Heart right ventricle (tissue), 16 donors: ENCODE data around the gene HOXA10. TPM values are rescaled to one million over a fixed set of nuclear protein-coding genes. Genes with fewer than 3 reads are reported as not detected.
A peak's percentile ranks its signal among the peaks of the same experiment; 100 is the strongest.

Source experiments
- ATAC-seq, 8 donors: fragments of 200-7000 bp; cut with Tn5 transposase; one replicate each; pipeline ENCODE4 v1.9.1; 2020; ENCODE audit warnings: mild to moderate bottlenecking in 8 of 8, moderate library complexity in 8 of 8, moderate number of reproducible peaks in 1 of 8
- DNase-seq, 2 donors: peaks; one replicate each; pipeline ENCODE4 v3.0.0-alpha.2; 2020
- H3K27ac ChIP-seq, 10 donors: fragments of 200-600 bp; sonication (generic) in 2 of 10; one replicate each; pipeline versions ENCODE4 v1.5.0 to v1.8.0; 2020 to 2022; ENCODE audit warnings: mild to moderate bottlenecking in 3 of 10
- H3K27me3 ChIP-seq, 7 donors: fragments of 200-600 bp; one replicate each; pipeline ENCODE4 v1.8.0; 2021 to 2022; ENCODE audit warnings: mild to moderate bottlenecking in 2 of 7
- H3K36me3 ChIP-seq, 9 donors: fragments of 200-600 bp; sonication (generic) in 1 of 9; one replicate each; pipeline versions ENCODE4 v1.5.0 to v1.8.0; 2020 to 2022; ENCODE audit warnings: mild to moderate bottlenecking in 2 of 9
- H3K4me1 ChIP-seq, 9 donors: fragments of 200-600 bp; sonication (generic) in 1 of 9; one replicate each; pipeline versions ENCODE4 v1.5.0 to v1.8.0; 2020 to 2022; ENCODE audit warnings: mild to moderate bottlenecking in 4 of 9
- H3K4me3 ChIP-seq, 10 donors: fragments of 200-600 bp; sonication (generic) in 2 of 10; one replicate each; pipeline versions ENCODE4 v1.5.0 to v1.8.0; 2020 to 2022; ENCODE audit warnings: mild to moderate bottlenecking in 7 of 10, moderate library complexity in 2 of 10
- H3K9me3 ChIP-seq, 11 donors: fragments of 200-600 bp in 10 of 11; sonication (generic) in 2 of 11; one replicate each; pipeline versions ENCODE4 v1.5.0 to v1.8.0; 2013 to 2022; ENCODE audit warnings: mild to moderate bottlenecking in 2 of 11, control low read depth in 1 of 11, moderate library complexity in 1 of 11
- WGBS, 2 donors: extraction: QIAGEN DNeasy Blood & Tissue Kit; methylation state at CpG; one replicate each; pipeline ENCODE4 v1.1.7; 2013; ENCODE audit warnings: inconsistent platforms in 1 of 2; 5-methylcytosine and 5-hydroxymethylcytosine counted together
- intact Hi-C, 10 donors: fragments of 100-400 bp; cut with DNase I; formaldehyde crosslinking; loops; one replicate each; pipeline versions ENCODE4 v1.11.1 to v1.14.2; 2022
- polyA plus RNA-seq, 2 donors: library from polyadenylated mRNA; stranded (reverse); fragments of 200-250 nt; gene quantifications; one replicate each; pipeline ENCODE4 v1.2.3, GENCODE V29; 2013
- total RNA-seq, 10 donors: library from RNA; stranded (reverse); fragmentation: NEBNext Ultra II Directional in 3 of 10; extraction: Animal tissue kit (Norgen Biotek cat#: 25700) in 3 of 10; gene quantifications; one replicate each; pipeline versions ENCODE4 v1.2.1 to v1.2.4, GENCODE V29; 2021 to 2023
- TF ChIP-seq, protein P1 (sequence below), 9 donors: fragments of 200-600 bp; sonication (generic) in 2 of 9; IDR thresholded peaks; one replicate each; pipeline versions ENCODE4 v1.5.0 to v1.8.0; 2021 to 2022; ENCODE audit warnings: antibody characterized with exemption in 9 of 9, mild to moderate bottlenecking in 5 of 9, moderate library complexity in 1 of 9
- donor health status: Arrhythmogenic right ventricular cardiomyopathy.
- donor health status: ischemic (EF 13 %, LVEDD 7.1; RV severe dilation, severe dysfunction).
- donor health status: healthy with polysubstance abuse.
- donor health status: DM: no; HTN: yes; CAD: no.
- donor health status: DM: no; HTN: no; CAD: no.
- donor health status: ischemic (EF 25% LVEDD 6.9; RV normal size, moderate dysfunction).
- donor health status: ischemic (EF 25% LVEDD 5.7; RV mildly dilated, moderate dysfunction).
- donor health status: healthy.
- donor health status: DM: yes; HTN: yes; CAD: no.
- donor health status: Ischemic cardiomyopathy.
- donor health status: ischemic (EF 35%, LVEDD 5.7; RV mildly dilated, moderate dysfunction).
- donor health status: nonischemic (EF 11% LVEDD 7.7; RV severe dilation, severe dysfunction).
- donor health status: DM: yes; HTN: yes; CAD: no.
- donor health status: PGD.
- donor health status: ischemic (EF 29% LVEDD 5.4; RV normal size, mild dysfunction).
- donor health status: nonischemic (EF 23%, LVEDD 6.1; RV moderate dilation, normal function).

HOXA10 gene
- total and polyA plus RNA-seq, 12 donors, result 0.03 to 0.19 TPM; not detected in 10

- Histone ChIP-seq H3K27ac (peak overlapping the region in 1 of 10 donors; percentile 15), H3K4me1 (peaks cover 8 to 77% (median 31%) of the 10 kb centered on the region in 9 donors)
- whole genome bisulfite sequencing, 2 donors, result 1% methylated on average over 54 of the region's 54 CpGs
Observed at GRCh38 chr7:27160546-27161213, 13.4 kb downstream of the HOXA10 start.

DNA sequence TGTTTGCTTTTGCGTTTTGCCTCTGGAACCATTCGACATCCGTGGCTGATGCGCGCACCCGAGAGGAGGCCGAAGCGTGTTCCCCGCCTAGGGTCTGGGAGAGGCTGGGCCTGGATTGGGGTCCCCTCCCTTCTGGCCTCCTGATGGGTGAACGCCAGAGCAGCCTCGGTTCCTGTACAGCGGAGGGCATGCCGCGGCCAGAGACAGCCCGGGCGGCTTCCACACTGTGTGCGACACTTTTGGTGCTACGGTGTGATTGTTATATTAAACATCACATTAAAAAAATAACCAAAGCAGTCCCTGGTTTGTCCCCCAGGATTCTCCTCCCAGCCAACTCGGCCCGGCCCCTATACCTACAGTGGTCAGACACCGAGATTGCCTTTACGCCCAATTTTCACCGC lies 14.0 kb downstream of the HOXA10 start:
- peaks cover 0 to 11% (median 0%) of the 10 kb centered on the region in 9 donors for H3K36me3 ChIP-seq
- H3K27me3 ChIP-seq, result peaks cover 74 to 100% (median 100%) of the 10 kb centered on the region in 7 donors
- DNase-seq (no peak), ATAC-seq (peak in 3 of 8 donors; percentile 5 to 39 (median 19))
- H3K27ac ChIP-seq, result peak overlapping the region in 1 of 10 donors; percentile 15
- no peaks in the 10 kb centered on the region for H3K9me3 ChIP-seq
- peak overlapping the region; percentile 36 to 75 (median 58) for H3K4me3 ChIP-seq
- TF ChIP-seq, protein P1, sequence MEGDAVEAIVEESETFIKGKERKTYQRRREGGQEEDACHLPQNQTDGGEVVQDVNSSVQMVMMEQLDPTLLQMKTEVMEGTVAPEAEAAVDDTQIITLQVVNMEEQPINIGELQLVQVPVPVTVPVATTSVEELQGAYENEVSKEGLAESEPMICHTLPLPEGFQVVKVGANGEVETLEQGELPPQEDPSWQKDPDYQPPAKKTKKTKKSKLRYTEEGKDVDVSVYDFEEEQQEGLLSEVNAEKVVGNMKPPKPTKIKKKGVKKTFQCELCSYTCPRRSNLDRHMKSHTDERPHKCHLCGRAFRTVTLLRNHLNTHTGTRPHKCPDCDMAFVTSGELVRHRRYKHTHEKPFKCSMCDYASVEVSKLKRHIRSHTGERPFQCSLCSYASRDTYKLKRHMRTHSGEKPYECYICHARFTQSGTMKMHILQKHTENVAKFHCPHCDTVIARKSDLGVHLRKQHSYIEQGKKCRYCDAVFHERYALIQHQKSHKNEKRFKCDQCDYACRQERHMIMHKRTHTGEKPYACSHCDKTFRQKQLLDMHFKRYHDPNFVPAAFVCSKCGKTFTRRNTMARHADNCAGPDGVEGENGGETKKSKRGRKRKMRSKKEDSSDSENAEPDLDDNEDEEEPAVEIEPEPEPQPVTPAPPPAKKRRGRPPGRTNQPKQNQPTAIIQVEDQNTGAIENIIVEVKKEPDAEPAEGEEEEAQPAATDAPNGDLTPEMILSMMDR (IDR thresholded peaks at IDR 0.05), result no peak
- 24 to 32% methylated on average over 23 of the region's 23 CpGs for WGBS, 2 donors
- peaks cover 8 to 77% (median 30%) of the 10 kb centered on the region in 9 donors for H3K4me1 ChIP-seq
- intact Hi-C loops, result loop anchor here (2.0 to 10.0 kb wide), 14 partner anchors 305 to 1295 kb away; no protein-coding TSS in a partner anchor

More at GRCh38 chr7:27160546-27161213, 13.4 kb downstream of the HOXA10 start:
- H3K27me3 ChIP-seq, result peaks cover 74 to 100% (median 100%) of the 10 kb centered on the region in 7 donors
- H3K9me3 ChIP-seq, result no peaks in the 10 kb centered on the region
- TF ChIP-seq, protein P1 (IDR thresholded peaks at IDR 0.05), result peak; percentile 99 to 100 (median 100)
- DNase-seq, result peak; percentile 78 to 80
- ATAC-seq, result peak; percentile 73 to 89 (median 83)
- intact Hi-C loops, result loop anchor here (2.0 to 10.0 kb wide), 14 partner anchors 306 to 1296 kb away; no protein-coding TSS in a partner anchor
- H3K4me3 ChIP-seq, result peak overlapping the region; percentile 36 to 75 (median 58)
- H3K36me3 ChIP-seq, result peaks cover 0 to 16% (median 0%) of the 10 kb centered on the region in 9 donors

GRCh38 chr7:27159266-27160144 lies 14.6 kb downstream of the HOXA10 start:
- peaks cover 0 to 8% (median 0%) of the 10 kb centered on the region in 9 donors for H3K36me3 ChIP-seq
- intact Hi-C loops, result loop anchor here (2.0 to 10.0 kb wide), 15 partner anchors 305 to 1305 kb away; no protein-coding TSS in a partner anchor
- peaks cover 73 to 100% (median 100%) of the 10 kb centered on the region in 7 donors for H3K27me3 ChIP-seq
- DNase-seq (no peak), ATAC-seq (no peak)
- peak overlapping the region in 1 of 10 donors; percentile 68 for H3K4me3 ChIP-seq
- peaks cover 8 to 77% (median 28%) of the 10 kb centered on the region in 9 donors for H3K4me1 ChIP-seq
- 41 to 49% methylated on average over 27 of the region's 27 CpGs for WGBS, 2 donors
- no peaks in the 10 kb centered on the region for H3K9me3 ChIP-seq
- TF ChIP-seq, protein P1 (IDR thresholded peaks at IDR 0.05), result no peak
- no peak overlapping the region for H3K27ac ChIP-seq
